Smooth muscle cell (in vitro differentiated cells): ENCODE data around the gene PTPRK. TPM values are rescaled to one million over a fixed set of nuclear protein-coding genes. Genes with fewer than 3 reads are reported as not detected.

Source experiments
- DNase-seq: peaks from one replicate; lab custom pipeline; 2025; ENCODE audit not compliant: unreplicated experiment; lab: John Stamatoyannopoulos, UW
- H2AFZ ChIP-seq: fragments of 200-600 bp; sonication (generic); 2 replicates; pipeline ENCODE4 v1.6.0; 2016; ENCODE audit warnings: antibody characterized with exemption, low read depth, mild to moderate bottlenecking
- H3F3A ChIP-seq: fragments of 200-600 bp; sonication (generic); 2 replicates; pipeline ENCODE4 v1.6.0; 2017; ENCODE audit warnings: antibody characterized with exemption, low read depth
- H3K27ac ChIP-seq: fragments of 200-600 bp; sonication (generic); 2 replicates; pipeline ENCODE4 v1.5.1; 2016; ENCODE audit warnings: low read depth, mild to moderate bottlenecking
- H3K27me3 ChIP-seq: fragments of 200-600 bp; sonication (generic); 2 replicates; pipeline ENCODE4 v1.6.1; 2016; ENCODE audit warnings: low read depth, mild to moderate bottlenecking
- H3K36me3 ChIP-seq: fragments of 200-600 bp; sonication (generic); 2 replicates; pipeline ENCODE4 v1.5.1; 2016; ENCODE audit warnings: low read depth
- H3K4me1 ChIP-seq: fragments of 200-600 bp; sonication (generic); 2 replicates; pipeline ENCODE4 v1.5.1; 2016; ENCODE audit warnings: low read depth
- H3K4me2 ChIP-seq: fragments of 200-600 bp; sonication (generic); 2 replicates; pipeline ENCODE4 v1.6.0; 2016; ENCODE audit warnings: mild to moderate bottlenecking
- H3K4me3 ChIP-seq: fragments of 200-600 bp; sonication (generic); 2 replicates; pipeline ENCODE4 v1.5.1; 2016; ENCODE audit warnings: mild to moderate bottlenecking
- H3K79me2 ChIP-seq: fragments of 200-600 bp; sonication (generic); 2 replicates; pipeline ENCODE4 v1.6.0; 2016; ENCODE audit warnings: low read depth, mild to moderate bottlenecking
- H3K9ac ChIP-seq: fragments of 200-600 bp; sonication (generic); 2 replicates; pipeline ENCODE4 v1.6.0; 2016; ENCODE audit warnings: low read depth
- H3K9me3 ChIP-seq: fragments of 200-600 bp; sonication (generic); replicated peaks from 2 replicates; pipeline ENCODE4 v1.5.1; 2016; ENCODE audit warnings: low read depth
- H4K20me1 ChIP-seq: fragments of 200-600 bp; sonication (generic); 2 replicates; pipeline ENCODE4 v1.6.0; 2016; ENCODE audit warnings: low read depth
- CTCF ChIP-seq: fragments of 200-600 bp; sonication (generic); IDR thresholded peaks from 2 replicates; pipeline ENCODE4 v1.5.1; 2017; ENCODE audit warnings: borderline replicate concordance, mild to moderate bottlenecking, antibody characterized with exemption; ENCODE audit not compliant: insufficient read depth, poor library complexity, severe bottlenecking
- WGBS: methylation state at CpG from one replicate; pipeline ENCODE4 v1.1.7; 2016; ENCODE audit warnings: low lambda C conversion rate; 5-methylcytosine and 5-hydroxymethylcytosine counted together
- polyA plus RNA-seq: library from polyadenylated mRNA; unstranded; fragments of >200 nt; fragmentation: Nextera tagmentation; extraction: Ambion mirVana; gene quantifications from 2 replicates; pipeline ENCODE4 v1.2.1, GENCODE V29; 2016
- total RNA-seq: library from RNA; depleted of rRNA; stranded (reverse); fragments of >200 nt; gene quantifications from 2 replicates; pipeline ENCODE4 v1.2.3, GENCODE V29; 2014

Gene PTPRK
- total and polyA plus RNA-seq, 2 experiments from 2014 or later: 21.7 to 50.4 TPM

- Histone ChIP-seq H2AFZ (no peak overlapping the region), H4K20me1 (peaks cover 4% of the 10 kb centered on the region), H3K27ac (no peak overlapping the region), H3F3A (no peaks in the 10 kb centered on the region), H3K4me2 (no peak overlapping the region), H3K79me2 (peaks cover 8% of the 10 kb centered on the region), H3K4me3 (no peak overlapping the region), H3K36me3 (no peaks in the 10 kb centered on the region), H3K27me3 (no peaks in the 10 kb centered on the region), H3K9ac (no peak overlapping the region), H3K9me3 (no peaks in the 10 kb centered on the region), H3K4me1 (no peaks in the 10 kb centered on the region)
- DNase-seq: no peak
- WGBS: 74% methylated on average over 4 of the region's 4 CpGs
- no peak for TF ChIP-seq CTCF
These were observed 130.4 kb downstream of the PTPRK start for GRCh38 chr6:128389820-128390534.

GRCh38 chr6:128388380-128388779 lies 132.0 kb downstream of the PTPRK start:
- Histone ChIP-seq H3K4me3 (no peak overlapping the region), H3K9ac (no peak overlapping the region), H2AFZ (no peak overlapping the region), H3K9me3 (no peaks in the 10 kb centered on the region), H3K36me3 (no peaks in the 10 kb centered on the region), H4K20me1 (peaks cover 4% of the 10 kb centered on the region), H3K27ac (no peak overlapping the region), H3K79me2 (peaks cover 8% of the 10 kb centered on the region), H3F3A (no peaks in the 10 kb centered on the region), H3K27me3 (no peaks in the 10 kb centered on the region), H3K4me1 (no peaks in the 10 kb centered on the region), H3K4me2 (no peak overlapping the region)
- no peak for TF ChIP-seq CTCF
- 4% methylated on average over 1 of the region's 1 CpG for WGBS
- no peak for DNase-seq

- Histone ChIP-seq H3K9me3 (peaks cover 7% of the 10 kb centered on the region), H3F3A (no peaks in the 10 kb centered on the region), H4K20me1 (peaks cover 4% of the 10 kb centered on the region), H3K36me3 (peaks cover 10% of the 10 kb centered on the region), H2AFZ (no peak overlapping the region), H3K27ac (no peak overlapping the region), H3K27me3 (no peaks in the 10 kb centered on the region), H3K4me1 (no peaks in the 10 kb centered on the region), H3K79me2 (peaks cover 3% of the 10 kb centered on the region), H3K4me2 (no peak overlapping the region), H3K9ac (no peak overlapping the region), H3K4me3 (no peak overlapping the region)
- no peak for DNase-seq
- TF ChIP-seq CTCF: no peak
These were observed 139.5 kb downstream of the PTPRK start for GRCh38 chr6:128380891-128381290.

GRCh38 chr6:128379577-128379976 lies 140.8 kb downstream of the PTPRK start:
- Histone ChIP-seq H3K27ac (no peak overlapping the region), H3K4me3 (no peak overlapping the region), H3K4me1 (no peaks in the 10 kb centered on the region), H3K36me3 (peaks cover 10% of the 10 kb centered on the region), H3K27me3 (no peaks in the 10 kb centered on the region), H2AFZ (no peak overlapping the region), H3K9me3 (peaks cover 7% of the 10 kb centered on the region), H3K4me2 (no peak overlapping the region), H3K9ac (no peak overlapping the region), H3F3A (no peaks in the 10 kb centered on the region), H4K20me1 (peaks cover 4% of the 10 kb centered on the region), H3K79me2 (peaks cover 3% of the 10 kb centered on the region)
- no peak for DNase-seq
- TF ChIP-seq CTCF: no peak
